Sigmoid colon (tissue), 4 donors: Measurements from ENCODE around the gene JADE3.

Experiments
- CTCF ChIP-seq, 4 experiments: fragments of 450-650 bp in 3 of 4; fragments of 200-600 bp in 1 of 4; IDR thresholded peaks; one replicate each; pipeline ENCODE4 v1.5.1; 2016 to 2019; ENCODE audit warnings: antibody characterized with exemption in 4 of 4, mild to moderate bottlenecking in 3 of 4, moderate library complexity in 2 of 4
- EP300 ChIP-seq, 4 donors: sonication (generic); formaldehyde crosslinking; IDR thresholded peaks; one replicate each; pipeline ENCODE4 v1.6.1; 2017; ENCODE audit warnings: antibody characterized with exemption in 4 of 4
- POLR2A ChIP-seq, 2 donors: fragments of 450-650 bp; IDR thresholded peaks; one replicate each; pipeline ENCODE4 v1.6.1; 2016; ENCODE audit warnings: antibody characterized with exemption in 2 of 2, mild to moderate bottlenecking in 2 of 2, moderate library complexity in 2 of 2
- POLR2AphosphoS5 ChIP-seq, 4 donors: sonication (generic); formaldehyde crosslinking; IDR thresholded peaks; one replicate each; pipeline ENCODE4 v1.6.1; 2017; ENCODE audit warnings: antibody characterized with exemption in 4 of 4

- TF ChIP-seq POLR2A (IDR thresholded peaks at IDR 0.05) (no peak), CTCF (IDR thresholded peaks at IDR 0.05) (no peak), POLR2AphosphoS5 (IDR thresholded peaks at IDR 0.05) (no peak), EP300 (IDR thresholded peaks at IDR 0.05) (no peak)
Measured at GRCh38 chrX:47091149-47091775, 179.0 kb downstream of the JADE3 start.
